ENCODE measurements around the gene DNAH3. TPM values are rescaled to one million over a fixed set of nuclear protein-coding genes. Genes with fewer than 3 reads are reported as not detected.

Gene DNAH3
- total RNA-seq, 1 experiment from 2014 or later = 0.15 TPM

DNA sequence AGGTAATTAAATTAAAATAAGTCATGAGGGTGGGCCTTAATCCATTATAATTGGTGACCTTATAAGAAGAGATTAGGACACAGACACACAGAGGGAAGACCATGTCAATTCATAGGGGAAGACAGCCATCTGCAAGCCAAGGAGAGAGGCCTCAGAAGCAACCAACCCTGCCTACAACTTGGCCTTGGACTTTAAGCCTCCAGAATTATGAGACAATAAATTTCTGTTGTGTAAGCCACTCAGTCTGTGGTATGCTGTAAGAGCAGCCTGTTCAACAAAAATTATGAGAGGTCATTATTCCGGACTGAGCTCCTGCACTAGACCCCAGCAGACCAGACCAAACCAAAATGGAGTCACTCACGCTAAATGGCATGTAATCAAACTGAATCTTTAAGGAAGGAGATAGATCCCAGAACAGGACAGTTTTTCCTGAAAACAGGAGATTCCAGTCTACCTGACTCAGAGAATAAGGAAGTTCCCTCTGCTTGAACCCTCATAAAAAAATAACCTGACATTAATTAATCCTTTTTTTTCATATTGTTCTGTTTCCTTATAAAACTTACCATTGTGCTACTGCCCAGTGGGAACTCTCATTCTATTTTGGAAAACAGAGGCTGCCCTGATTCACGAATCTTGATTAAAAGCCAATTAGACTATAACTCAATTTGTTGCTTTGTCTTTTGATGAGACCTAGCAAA is 74.3 kb downstream of the DNAH3 start:
- ChIA-PET RAD21 (ENCODE audit: low non-redundant PET in 1 of 2, low total read pairs in 2 of 2, uncharacterized antibody in 2 of 2, unreplicated experiment in 2 of 2) (no interaction called here), CTCF (no interaction called here), POLR2A (no interaction called here)
- no peak overlapping the region for H3K9ac ChIP-seq (ENCODE audit: low read length)
- TF ChIP-seq SIN3A (IDR thresholded peaks at IDR 0.05; ENCODE audit: low read depth) = no peak
- no peak for TF ChIP-seq REST (IDR thresholded peaks at IDR 0.05; ENCODE audit: low read depth)
- TF ChIP-seq, protein P1, sequence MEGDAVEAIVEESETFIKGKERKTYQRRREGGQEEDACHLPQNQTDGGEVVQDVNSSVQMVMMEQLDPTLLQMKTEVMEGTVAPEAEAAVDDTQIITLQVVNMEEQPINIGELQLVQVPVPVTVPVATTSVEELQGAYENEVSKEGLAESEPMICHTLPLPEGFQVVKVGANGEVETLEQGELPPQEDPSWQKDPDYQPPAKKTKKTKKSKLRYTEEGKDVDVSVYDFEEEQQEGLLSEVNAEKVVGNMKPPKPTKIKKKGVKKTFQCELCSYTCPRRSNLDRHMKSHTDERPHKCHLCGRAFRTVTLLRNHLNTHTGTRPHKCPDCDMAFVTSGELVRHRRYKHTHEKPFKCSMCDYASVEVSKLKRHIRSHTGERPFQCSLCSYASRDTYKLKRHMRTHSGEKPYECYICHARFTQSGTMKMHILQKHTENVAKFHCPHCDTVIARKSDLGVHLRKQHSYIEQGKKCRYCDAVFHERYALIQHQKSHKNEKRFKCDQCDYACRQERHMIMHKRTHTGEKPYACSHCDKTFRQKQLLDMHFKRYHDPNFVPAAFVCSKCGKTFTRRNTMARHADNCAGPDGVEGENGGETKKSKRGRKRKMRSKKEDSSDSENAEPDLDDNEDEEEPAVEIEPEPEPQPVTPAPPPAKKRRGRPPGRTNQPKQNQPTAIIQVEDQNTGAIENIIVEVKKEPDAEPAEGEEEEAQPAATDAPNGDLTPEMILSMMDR (IDR thresholded peaks at IDR 0.05 in 2 of 3, conservative IDR thresholded peaks at IDR 0.05 in 1 of 3; ENCODE audit: borderline replicate concordance in 1 of 3, insufficient read depth in 1 of 3, low read depth in 2 of 3, low read length in 2 of 3) = no peak
- no peak for TF ChIP-seq ELF1 (IDR thresholded peaks at IDR 0.05; ENCODE audit: borderline replicate concordance, low read depth)
- no peak for TF ChIP-seq TCF7L2 (IDR thresholded peaks at IDR 0.05; ENCODE audit: borderline replicate concordance, extremely low read depth, insufficient read depth, insufficient read length)
- no peak for TF ChIP-seq EZH2phosphoT487 (IDR thresholded peaks at IDR 0.05; ENCODE audit: borderline replicate concordance)
- no peak for TF ChIP-seq MAX (IDR thresholded peaks at IDR 0.05)
- TF ChIP-seq SP1 (IDR thresholded peaks at IDR 0.05; ENCODE audit: low read depth) = no peak
- TF ChIP-seq POLR2A (IDR thresholded peaks at IDR 0.05; ENCODE audit: borderline replicate concordance, extremely low read depth, insufficient read depth, insufficient read length) = no peak
- no peak for TF ChIP-seq JUND (IDR thresholded peaks at IDR 0.05)
- TF ChIP-seq, protein P2, sequence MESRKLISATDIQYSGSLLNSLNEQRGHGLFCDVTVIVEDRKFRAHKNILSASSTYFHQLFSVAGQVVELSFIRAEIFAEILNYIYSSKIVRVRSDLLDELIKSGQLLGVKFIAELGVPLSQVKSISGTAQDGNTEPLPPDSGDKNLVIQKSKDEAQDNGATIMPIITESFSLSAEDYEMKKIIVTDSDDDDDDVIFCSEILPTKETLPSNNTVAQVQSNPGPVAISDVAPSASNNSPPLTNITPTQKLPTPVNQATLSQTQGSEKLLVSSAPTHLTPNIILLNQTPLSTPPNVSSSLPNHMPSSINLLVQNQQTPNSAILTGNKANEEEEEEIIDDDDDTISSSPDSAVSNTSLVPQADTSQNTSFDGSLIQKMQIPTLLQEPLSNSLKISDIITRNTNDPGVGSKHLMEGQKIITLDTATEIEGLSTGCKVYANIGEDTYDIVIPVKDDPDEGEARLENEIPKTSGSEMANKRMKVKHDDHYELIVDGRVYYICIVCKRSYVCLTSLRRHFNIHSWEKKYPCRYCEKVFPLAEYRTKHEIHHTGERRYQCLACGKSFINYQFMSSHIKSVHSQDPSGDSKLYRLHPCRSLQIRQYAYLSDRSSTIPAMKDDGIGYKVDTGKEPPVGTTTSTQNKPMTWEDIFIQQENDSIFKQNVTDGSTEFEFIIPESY (IDR thresholded peaks at IDR 0.05; ENCODE audit: extremely low read depth, insufficient replicate concordance, low read length) = no peak
- TF ChIP-seq EGR1 (IDR thresholded peaks at IDR 0.05; ENCODE audit: low read depth) = no peak
- TF ChIP-seq, protein P3, sequence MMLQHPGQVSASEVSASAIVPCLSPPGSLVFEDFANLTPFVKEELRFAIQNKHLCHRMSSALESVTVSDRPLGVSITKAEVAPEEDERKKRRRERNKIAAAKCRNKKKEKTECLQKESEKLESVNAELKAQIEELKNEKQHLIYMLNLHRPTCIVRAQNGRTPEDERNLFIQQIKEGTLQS (IDR thresholded peaks at IDR 0.05) = no peak
- TF ChIP-seq EZH2 (IDR thresholded peaks at IDR 0.05) = no peak
- TF ChIP-seq SRF (IDR thresholded peaks at IDR 0.05; ENCODE audit: low read depth) = no peak
- no peak for TF ChIP-seq RAD21 (IDR thresholded peaks at IDR 0.05; ENCODE audit: low read depth)
- TF ChIP-seq YY1 (IDR thresholded peaks at IDR 0.05; ENCODE audit: extremely low read depth, insufficient replicate concordance, low read depth, low read length) = no peak
- TF ChIP-seq CEBPB (IDR thresholded peaks at IDR 0.05; ENCODE audit: low read depth) = no peak
- no peak for TF ChIP-seq POLR2AphosphoS5 (IDR thresholded peaks at IDR 0.05; ENCODE audit: low read depth, low read length)
- H3K9me3 ChIP-seq (ENCODE audit: control insufficient read depth in 1 of 2, insufficient read depth in 1 of 2, low read depth in 1 of 2, low read length in 2 of 2) = no peaks in the 10 kb centered on the region
- BruUV-seq (replicated peaks) = no TSS peak
- H3K4me2 ChIP-seq (ENCODE audit: low read length) = no peak overlapping the region
- DNase-seq (ENCODE audit: low read depth, low spot score) = no peak
- H3K27ac ChIP-seq (ENCODE audit: low read depth, low read length) = no peak overlapping the region
- no peaks in the 10 kb centered on the region for H3K79me2 ChIP-seq (ENCODE audit: insufficient read depth, low read length)
- no peaks in the 10 kb centered on the region for H4K20me1 ChIP-seq (ENCODE audit: insufficient read depth)
- no peak overlapping the region for H2AFZ ChIP-seq (ENCODE audit: low read depth, low read length, poor library complexity, severe bottlenecking)
- intact Hi-C loops (cut with micrococcal nuclease) = no loop called here
- H3K36me3 ChIP-seq (ENCODE audit: control insufficient read depth in 1 of 2, insufficient read depth in 2 of 2, low read length in 2 of 2) = no peaks in the 10 kb centered on the region
- no peaks in the 10 kb centered on the region for H3K27me3 ChIP-seq (ENCODE audit: insufficient read depth, low read length)
- no peak for ATAC-seq
- no peak overlapping the region for H3K4me3 ChIP-seq (replicated peaks in 1 of 2; ENCODE audit: low read depth in 1 of 2, low read length in 2 of 2)
- H3K9me2 ChIP-seq (ENCODE audit: insufficient read depth) = no peaks in the 10 kb centered on the region
- no peaks in the 10 kb centered on the region for H3K4me1 ChIP-seq (ENCODE audit: control insufficient read depth in 1 of 2, insufficient read depth in 2 of 2, low read length in 2 of 2)
